Middle frontal gyrus (tissue), 1 donor: ENCODE data around the gene DDRGK1.
A peak's percentile ranks its signal among the peaks of the same experiment; 100 is the strongest.
"Not testable (repeated sequence)": the region's sequence is repeated elsewhere in the genome, so short reads cannot be mapped to it uniquely, and the experiment has no call there.

ENCODE experiments used
- DNase-seq: peaks from one replicate; pipeline ENCODE4 v3.0.0-alpha.2; 2015; ENCODE audit warnings: low spot score; ENCODE audit errors: extremely low spot score

Gene DDRGK1

GRCh38 chr20:3215359-3215917 lies 11.0 kb upstream of the DDRGK1 start:
- DNase-seq: not testable (repeated sequence)

GRCh38 chr20:3213226-3213625 lies 8.7 kb upstream of the DDRGK1 start:
- DNase-seq: no peak

- no peak for DNase-seq
These were observed 5.9 kb upstream of the DDRGK1 start for GRCh38 chr20:3210346-3210745.

GRCh38 chr20:3209946-3210317 lies 5.5 kb upstream of the DDRGK1 start:
- DNase-seq: no peak

- no peak for DNase-seq
These were observed 4.9 kb upstream of the DDRGK1 start, which contains the start of gene ITPA for GRCh38 chr20:3209257-3209945. ITPA (plus strand) TSS chr20:3209498; CDS start chr20:3209552, 54 bp downstream.

- no peak for DNase-seq
These were observed 4.3 kb upstream of the DDRGK1 start for GRCh38 chr20:3208786-3209256.

GRCh38 chr20:3203315-3204123 lies 963 bp downstream of the DDRGK1 start:
- DNase-seq: no peak

GRCh38 chr20:3202965-3203314 lies 1.5 kb downstream of the DDRGK1 start:
- no peak for DNase-seq

GRCh38 chr20:3199976-3200755 lies 4.3 kb downstream of the DDRGK1 start:
- DNase-seq: no peak

- no peak for DNase-seq
These were observed 5.3 kb downstream of the DDRGK1 start for GRCh38 chr20:3199206-3199605.

GRCh38 chr20:3195590-3196237 lies 8.8 kb downstream of the DDRGK1 start:
- no peak for DNase-seq

- DNase-seq: no peak
These were observed 9.7 kb downstream of the DDRGK1 start for GRCh38 chr20:3194617-3195280.

- DNase-seq: peak; percentile 41
These were observed 10.5 kb downstream of the DDRGK1 start for GRCh38 chr20:3193806-3194616.

GRCh38 chr20:3192226-3193015 lies 12.1 kb downstream of the DDRGK1 start:
- no peak for DNase-seq

GRCh38 chr20:3190681-3191111 lies 13.8 kb downstream of the DDRGK1 start:
- DNase-seq: no peak

- DNase-seq: peak; percentile 49
These were observed 14.8 kb downstream of the DDRGK1 start for GRCh38 chr20:3189561-3190131.

GRCh38 chr20:3188823-3189413 lies 15.6 kb downstream of the DDRGK1 start:
- DNase-seq: no peak

GRCh38 chr20:3187861-3188260 lies 16.6 kb downstream of the DDRGK1 start:
- not testable (repeated sequence) for DNase-seq
